ENCODE results near the gene MAP3K4. TPM values are rescaled to one million over a fixed set of nuclear protein-coding genes. Genes with fewer than 3 reads are reported as not detected.

The MAP3K4 gene
- polyA plus RNA-seq, 3 donors: 3.2 to 12.3 (median 3.5) TPM

DNA sequence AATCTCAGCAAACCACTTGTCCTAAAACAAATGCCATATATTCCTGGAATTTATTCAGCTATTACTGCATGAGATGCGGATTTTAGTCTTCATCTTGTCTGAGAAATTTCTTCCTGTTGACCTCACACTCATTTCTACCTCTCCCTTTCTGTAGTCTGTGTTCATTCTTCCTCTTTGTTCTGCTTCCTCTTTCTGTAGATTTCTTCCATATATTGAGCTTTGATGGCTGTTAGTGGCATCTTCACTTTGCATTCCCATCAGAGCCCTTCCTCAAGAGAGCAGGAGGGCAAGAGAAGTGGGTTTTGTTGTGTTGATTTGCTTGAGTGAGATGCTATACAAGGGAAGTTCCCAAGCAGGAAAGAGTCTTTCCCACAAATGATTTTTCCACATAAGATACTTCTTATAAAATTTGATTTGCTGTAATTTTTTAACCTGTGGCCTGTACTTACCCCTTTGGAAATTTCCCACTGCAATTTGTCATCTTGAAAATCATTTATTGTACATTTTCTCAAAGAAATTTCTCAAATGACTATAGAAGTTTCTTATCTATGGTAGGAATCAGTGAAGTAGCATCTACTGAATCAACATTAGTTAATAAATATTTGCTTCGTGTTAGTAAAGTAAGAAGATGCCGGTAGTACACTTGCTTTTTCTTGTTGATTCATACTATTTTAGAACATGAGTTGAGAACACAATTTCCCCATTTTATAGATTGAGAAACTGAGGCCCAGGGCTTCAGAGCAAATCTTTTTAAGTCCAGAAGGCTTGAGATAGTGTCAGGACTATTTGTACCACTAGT lies 43.8 kb downstream of the MAP3K4 start:
- peak in 2 of 3 donors; percentile 5 to 8 for DNase-seq
- H3K36me3 Mint-ChIP-seq: peaks cover 26 to 42% of the 10 kb centered on the region in 2 donors

DNA sequence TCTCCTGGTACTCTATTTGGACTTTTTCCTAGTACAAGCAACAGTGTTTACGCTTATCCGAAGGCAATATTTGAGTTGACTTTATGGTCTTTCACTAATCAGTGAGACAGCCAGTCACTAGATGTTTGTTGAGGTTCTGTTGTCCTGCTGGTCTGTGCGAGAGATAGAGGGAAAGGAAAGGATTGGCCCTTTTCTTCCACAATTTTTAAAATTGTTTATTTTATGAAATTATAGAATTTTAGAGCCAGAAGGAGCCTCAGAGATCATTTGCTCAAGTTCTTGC lies 44.4 kb downstream of the MAP3K4 start:
- Mint-ChIP-seq H3K27ac (no peak overlapping the region), H3K4me3 (no peak overlapping the region), H3K36me3 (peaks cover 26 to 45% of the 10 kb centered on the region in 2 donors), H3K27me3 (ENCODE audit: low read depth in 3 of 3) (no peaks in the 10 kb centered on the region), H3K4me1 (peaks cover 14% of the 10 kb centered on the region), H3K9me3 (no peaks in the 10 kb centered on the region)
- TF ChIP-seq, protein P1, sequence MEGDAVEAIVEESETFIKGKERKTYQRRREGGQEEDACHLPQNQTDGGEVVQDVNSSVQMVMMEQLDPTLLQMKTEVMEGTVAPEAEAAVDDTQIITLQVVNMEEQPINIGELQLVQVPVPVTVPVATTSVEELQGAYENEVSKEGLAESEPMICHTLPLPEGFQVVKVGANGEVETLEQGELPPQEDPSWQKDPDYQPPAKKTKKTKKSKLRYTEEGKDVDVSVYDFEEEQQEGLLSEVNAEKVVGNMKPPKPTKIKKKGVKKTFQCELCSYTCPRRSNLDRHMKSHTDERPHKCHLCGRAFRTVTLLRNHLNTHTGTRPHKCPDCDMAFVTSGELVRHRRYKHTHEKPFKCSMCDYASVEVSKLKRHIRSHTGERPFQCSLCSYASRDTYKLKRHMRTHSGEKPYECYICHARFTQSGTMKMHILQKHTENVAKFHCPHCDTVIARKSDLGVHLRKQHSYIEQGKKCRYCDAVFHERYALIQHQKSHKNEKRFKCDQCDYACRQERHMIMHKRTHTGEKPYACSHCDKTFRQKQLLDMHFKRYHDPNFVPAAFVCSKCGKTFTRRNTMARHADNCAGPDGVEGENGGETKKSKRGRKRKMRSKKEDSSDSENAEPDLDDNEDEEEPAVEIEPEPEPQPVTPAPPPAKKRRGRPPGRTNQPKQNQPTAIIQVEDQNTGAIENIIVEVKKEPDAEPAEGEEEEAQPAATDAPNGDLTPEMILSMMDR (IDR thresholded peaks at IDR 0.05): no peak
- no peaks in the 10 kb centered on the region for H3K27me3 ChIP-seq (ENCODE audit: control insufficient read depth in 2 of 2, insufficient read depth in 2 of 2, low read length in 2 of 2)
- no peak overlapping the region for H3K4me3 ChIP-seq (replicated peaks in 1 of 3; ENCODE audit: low read depth in 2 of 3, low read length in 3 of 3)
- H3K36me3 ChIP-seq (replicated peaks in 1 of 2; ENCODE audit: control insufficient read depth in 1 of 2, insufficient read depth in 2 of 2, low read length in 2 of 2): peaks cover 19 to 59% of the 10 kb centered on the region in 2 donors
- no peak overlapping the region for H2AFZ ChIP-seq (ENCODE audit: insufficient read depth, low read depth, low read length, poor library complexity, severe bottlenecking)
- no peak for DNase-seq
- intact Hi-C loops (cut with micrococcal nuclease): no loop called here
- H4K20me1 ChIP-seq (ENCODE audit: insufficient read depth, low read length): no peaks in the 10 kb centered on the region
- H3K4me1 ChIP-seq (ENCODE audit: control insufficient read depth in 1 of 2, insufficient read depth in 2 of 2, low read length in 2 of 2): peaks cover 0 to 9% of the 10 kb centered on the region in 2 donors
- H3K27ac ChIP-seq (ENCODE audit: low read depth in 1 of 2, low read length in 2 of 2): no peak overlapping the region
- no CpG with 5 or more reads among the region's 3 CpGs for WGBS (ENCODE audit: insufficient coverage)
- H3K79me2 ChIP-seq (ENCODE audit: insufficient read depth, low read length): peaks cover 21% of the 10 kb centered on the region
- no peak overlapping the region for H3K4me2 ChIP-seq (replicated peaks; ENCODE audit: extremely low read depth, low read length, poor library complexity, severe bottlenecking)
- no peaks in the 10 kb centered on the region for H3K9me3 ChIP-seq (replicated peaks in 1 of 2; ENCODE audit: control insufficient read depth in 1 of 2, insufficient read depth in 1 of 2, low read length in 2 of 2)
- H3K9ac ChIP-seq (ENCODE audit: insufficient read depth, low read length, poor library complexity, severe bottlenecking): no peak overlapping the region

More for the DNA sequence above, 43.8 kb downstream of the MAP3K4 start:
- peaks cover 13 to 53% of the 10 kb centered on the region in 2 donors for H3K36me3 ChIP-seq (replicated peaks in 1 of 2; ENCODE audit: control insufficient read depth in 1 of 2, insufficient read depth in 2 of 2, low read length in 2 of 2)
- H3K9me3 ChIP-seq (replicated peaks in 1 of 2; ENCODE audit: control insufficient read depth in 1 of 2, insufficient read depth in 1 of 2, low read length in 2 of 2): no peaks in the 10 kb centered on the region
- H3K4me1 Mint-ChIP-seq: peaks cover 14% of the 10 kb centered on the region
- no peak overlapping the region for H3K9ac ChIP-seq (ENCODE audit: insufficient read depth, low read length, poor library complexity, severe bottlenecking)
- H2AFZ ChIP-seq (ENCODE audit: insufficient read depth, low read depth, low read length, poor library complexity, severe bottlenecking): no peak overlapping the region
- no peaks in the 10 kb centered on the region for H4K20me1 ChIP-seq (ENCODE audit: insufficient read depth, low read length)
- intact Hi-C loops (cut with micrococcal nuclease): no loop called here
- no peaks in the 10 kb centered on the region for H3K27me3 Mint-ChIP-seq (ENCODE audit: low read depth in 3 of 3)
- H3K27me3 ChIP-seq (ENCODE audit: control insufficient read depth in 2 of 2, insufficient read depth in 2 of 2, low read length in 2 of 2): no peaks in the 10 kb centered on the region
- H3K4me3 Mint-ChIP-seq: no peak overlapping the region
- peak overlapping the region in 5 of 7 donors; percentile 1 to 79 (median 52) for H3K27ac Mint-ChIP-seq
- no peak overlapping the region for H3K4me2 ChIP-seq (replicated peaks; ENCODE audit: extremely low read depth, low read length, poor library complexity, severe bottlenecking)
- peaks cover 26% of the 10 kb centered on the region for H3K79me2 ChIP-seq (ENCODE audit: insufficient read depth, low read length)
- no peak overlapping the region for H3K4me3 ChIP-seq (replicated peaks in 1 of 3; ENCODE audit: low read depth in 2 of 3, low read length in 3 of 3)
- H3K9me3 Mint-ChIP-seq: no peaks in the 10 kb centered on the region
- peak overlapping the region in 1 of 2 donors; percentile 44 for H3K27ac ChIP-seq (ENCODE audit: low read depth in 1 of 2, low read length in 2 of 2)
- no CpG with 5 or more reads among the region's 3 CpGs for WGBS (ENCODE audit: insufficient coverage)
- peaks cover 0 to 9% of the 10 kb centered on the region in 2 donors for H3K4me1 ChIP-seq (ENCODE audit: control insufficient read depth in 1 of 2, insufficient read depth in 2 of 2, low read length in 2 of 2)
- TF ChIP-seq, protein P1 (IDR thresholded peaks at IDR 0.05): no peak

All from CD14-positive monocyte (primary cell).